Epithelial cell of esophagus (primary cell): ENCODE measurements around the gene LYST.

Experiments
- DNase-seq: peaks from one replicate; pipeline ENCODE4 v3.0.0; 2010; ENCODE audit warnings: low read depth
- H3K4me3 ChIP-seq: 2 replicates; pipeline ENCODE4 v1.5.1; 2011; ENCODE audit warnings: mild to moderate bottlenecking, low read length, control low read depth
- TF ChIP-seq, protein P1 (sequence below): IDR thresholded peaks from 2 replicates; pipeline ENCODE4 v1.5.1; 2011; ENCODE audit warnings: low read depth, mild to moderate bottlenecking, low read length, control low read depth, inconsistent platforms; ENCODE audit not compliant: insufficient read depth; ENCODE audit errors: missing control alignments

The LYST gene

DNA sequence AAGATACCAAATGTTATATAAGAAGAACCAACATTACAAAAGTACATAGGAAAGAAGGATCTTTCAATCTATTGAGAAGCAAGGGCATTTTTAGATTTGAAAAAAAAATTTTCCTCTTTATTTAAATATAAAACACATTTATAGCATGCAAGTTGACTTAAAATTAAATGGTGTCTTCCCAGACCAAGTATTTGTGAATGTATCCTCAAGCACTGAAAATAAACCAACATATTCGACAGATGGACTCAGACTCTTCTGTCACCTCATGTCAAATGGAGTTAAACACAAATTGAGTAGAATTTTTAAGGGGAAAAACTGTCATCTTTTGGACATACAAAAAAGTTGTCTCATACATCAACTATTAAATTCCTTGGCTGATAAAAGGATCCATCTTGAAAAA is 140.1 kb downstream of the LYST start:
- H3K4me3 ChIP-seq = no peak overlapping the region
- TF ChIP-seq, protein P1, sequence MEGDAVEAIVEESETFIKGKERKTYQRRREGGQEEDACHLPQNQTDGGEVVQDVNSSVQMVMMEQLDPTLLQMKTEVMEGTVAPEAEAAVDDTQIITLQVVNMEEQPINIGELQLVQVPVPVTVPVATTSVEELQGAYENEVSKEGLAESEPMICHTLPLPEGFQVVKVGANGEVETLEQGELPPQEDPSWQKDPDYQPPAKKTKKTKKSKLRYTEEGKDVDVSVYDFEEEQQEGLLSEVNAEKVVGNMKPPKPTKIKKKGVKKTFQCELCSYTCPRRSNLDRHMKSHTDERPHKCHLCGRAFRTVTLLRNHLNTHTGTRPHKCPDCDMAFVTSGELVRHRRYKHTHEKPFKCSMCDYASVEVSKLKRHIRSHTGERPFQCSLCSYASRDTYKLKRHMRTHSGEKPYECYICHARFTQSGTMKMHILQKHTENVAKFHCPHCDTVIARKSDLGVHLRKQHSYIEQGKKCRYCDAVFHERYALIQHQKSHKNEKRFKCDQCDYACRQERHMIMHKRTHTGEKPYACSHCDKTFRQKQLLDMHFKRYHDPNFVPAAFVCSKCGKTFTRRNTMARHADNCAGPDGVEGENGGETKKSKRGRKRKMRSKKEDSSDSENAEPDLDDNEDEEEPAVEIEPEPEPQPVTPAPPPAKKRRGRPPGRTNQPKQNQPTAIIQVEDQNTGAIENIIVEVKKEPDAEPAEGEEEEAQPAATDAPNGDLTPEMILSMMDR = no peak

DNA sequence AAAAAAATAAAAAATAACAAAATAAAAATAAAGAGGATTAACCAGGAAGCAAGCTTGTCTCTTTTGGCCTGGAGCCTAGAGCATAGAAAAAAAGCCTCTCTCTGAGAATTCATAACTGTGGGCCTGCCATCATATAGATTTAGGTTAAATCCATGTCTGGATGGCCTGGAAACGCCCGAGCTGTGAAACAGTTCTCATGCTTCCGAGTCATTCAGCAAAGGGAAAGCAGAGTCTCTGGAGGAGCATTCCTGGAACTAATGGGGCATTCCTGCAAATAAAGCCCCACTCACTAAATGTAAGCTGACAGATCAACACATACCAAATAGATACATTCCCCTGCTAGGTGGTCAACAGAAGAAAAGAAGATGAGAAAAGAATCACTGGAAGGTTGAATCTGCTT is 141.3 kb downstream of the LYST start:
- H3K4me3 ChIP-seq = no peak overlapping the region
- no peak for DNase-seq

More for the DNA sequence above, 140.1 kb downstream of the LYST start:
- no peak for DNase-seq

GRCh38 chr1:235724730-235725129 is 142.0 kb downstream of the LYST start:
- H3K4me3 ChIP-seq = no peak overlapping the region
- peak; percentile 85 for DNase-seq
- TF ChIP-seq, protein P1 = no peak

More for the DNA sequence above, 141.3 kb downstream of the LYST start:
- TF ChIP-seq, protein P1 = no peak

- no peak overlapping the region for H3K4me3 ChIP-seq
- TF ChIP-seq, protein P1 = no peak
- no peak for DNase-seq
Observed at GRCh38 chr1:235722858-235723257, 143.8 kb downstream of the LYST start.

DNA sequence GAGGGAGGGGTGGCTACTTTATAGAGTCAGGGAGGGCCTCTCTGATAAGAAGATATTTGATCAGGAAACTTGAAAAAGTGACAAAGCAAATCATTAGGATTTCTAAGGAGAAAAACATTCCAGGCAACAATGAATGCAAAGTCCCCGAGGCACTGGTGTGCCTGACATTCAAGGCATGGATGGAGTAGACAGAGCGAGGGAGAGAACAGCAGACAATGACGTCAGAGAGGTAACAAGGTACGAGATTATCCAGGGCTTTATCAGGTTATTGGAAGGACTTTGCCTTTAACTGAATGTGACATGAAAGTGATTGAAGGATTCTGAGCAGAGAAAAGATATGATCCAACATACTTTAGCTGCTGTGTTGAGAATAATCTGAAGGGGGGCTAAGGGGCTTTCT is 144.7 kb downstream of the LYST start:
- DNase-seq = no peak
- TF ChIP-seq, protein P1 = no peak
- no peak overlapping the region for H3K4me3 ChIP-seq

DNA sequence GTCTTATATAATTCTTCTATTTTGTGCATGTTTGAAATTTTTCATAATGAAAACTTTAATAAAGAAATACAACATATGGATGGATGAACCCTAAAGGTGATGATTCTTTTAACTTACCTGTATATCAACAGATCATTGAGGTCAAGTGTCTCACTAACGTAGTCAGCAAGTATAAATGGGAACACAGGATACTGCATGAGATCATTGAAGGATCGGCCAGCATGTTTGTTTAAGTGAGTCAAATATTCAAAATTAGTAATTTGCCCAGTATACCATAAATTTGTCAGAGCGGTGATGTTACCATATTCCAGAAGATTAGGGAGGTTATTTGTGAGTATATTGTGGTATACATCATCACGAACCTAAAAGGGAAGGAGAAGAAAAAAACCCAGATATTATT is 146.2 kb downstream of the LYST start:
- TF ChIP-seq, protein P1 = no peak
- peak; percentile 87 for DNase-seq
- H3K4me3 ChIP-seq = no peak overlapping the region

DNA sequence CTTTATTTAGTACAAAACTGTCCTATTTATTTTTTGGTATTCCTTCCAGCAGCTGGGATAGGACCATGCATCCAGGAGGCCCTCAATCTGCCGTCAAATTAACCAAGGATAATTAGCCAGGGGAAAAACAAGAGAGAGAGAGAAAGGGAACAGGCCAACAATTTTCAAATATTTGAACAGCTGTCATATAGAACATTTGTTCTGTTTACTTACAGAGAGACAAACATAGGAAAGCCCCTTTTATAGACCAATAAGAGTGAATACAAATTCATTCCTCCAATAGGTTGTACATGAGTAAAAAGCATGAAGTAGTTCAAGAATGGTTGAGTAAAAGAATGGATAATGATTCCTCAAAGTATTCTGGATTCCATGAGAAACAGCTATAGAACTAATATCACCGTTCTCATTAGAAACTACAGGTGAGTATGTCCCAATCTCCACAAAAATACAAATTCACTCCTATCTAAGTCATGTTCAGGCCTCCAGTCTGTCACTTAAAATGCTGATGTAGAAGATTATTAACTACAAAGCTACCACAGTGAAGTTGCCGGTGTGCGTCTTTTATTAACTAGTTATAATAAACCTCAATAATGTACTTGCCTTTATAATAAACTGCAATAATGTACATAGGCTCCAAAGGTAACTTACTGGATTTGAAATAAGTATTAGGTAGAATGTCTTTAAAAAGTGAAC is 152.4 kb downstream of the LYST start:
- TF ChIP-seq, protein P1 = no peak
- DNase-seq = no peak

More for the DNA sequence above, 152.4 kb downstream of the LYST start:
- no peak overlapping the region for H3K4me3 ChIP-seq
